Naive thymus-derived CD8-positive, alpha-beta T cell (primary cell): Measurements from ENCODE around the gene INTS12. TPM values are rescaled to one million over a fixed set of nuclear protein-coding genes. Genes with fewer than 3 reads are reported as not detected.
"Not testable (repeated sequence)": the region's sequence is repeated elsewhere in the genome, so short reads cannot be mapped to it uniquely, and the experiment has no call there.

Experiments used
- ATAC-seq, 2 donors: fragments of 150-1000 bp; cut with Tn5 transposase in 1 of 2; sonication (Bioruptor Pico), chemical (Tn5 transposase) in 1 of 2; 1 replicate in 1 of 2; 2 replicates in 1 of 2; pipeline ENCODE4 v1.10.0; 2021; ENCODE audit warnings: mild to moderate bottlenecking in 2 of 2, moderate library complexity in 2 of 2
- POLR2A ChIA-PET: fragments of 350-600 bp; sonication (Branson Sonifier 250); formaldehyde crosslinking; loops from one replicate; lab custom pipeline; 2021; ENCODE audit warnings: antibody characterized with exemption; lab: Charles Lee
- DNase-seq, 10 donors: peaks; one replicate each; pipeline versions ENCODE4 v3.0.0 to v3.0.0-alpha.2; 2020 to 2022
- H3K27ac Mint-ChIP-seq, 10 donors: one replicate each; pipeline ENCODE4 v1.8.0; 2020 to 2022; ENCODE audit warnings: mild to moderate bottlenecking in 10 of 10, mixed read lengths in 10 of 10, moderate library complexity in 4 of 10, inconsistent platforms in 1 of 10
- H3K27me3 Mint-ChIP-seq, 5 donors: one replicate each; pipeline ENCODE4 v1.8.0; 2021 to 2022; ENCODE audit warnings: mixed read lengths in 5 of 5
- H3K36me3 Mint-ChIP-seq, 3 donors: one replicate each; pipeline ENCODE4 v1.8.0; 2020 to 2022; ENCODE audit warnings: mixed read lengths in 3 of 3, mild to moderate bottlenecking in 2 of 3, inconsistent platforms in 1 of 3
- H3K4me1 Mint-ChIP-seq, 4 donors: one replicate each; pipeline ENCODE4 v1.8.0; 2021 to 2022; ENCODE audit warnings: mixed read lengths in 4 of 4
- H3K4me3 Mint-ChIP-seq, 10 donors: one replicate each; pipeline ENCODE4 v1.8.0; 2020 to 2022; ENCODE audit warnings: mild to moderate bottlenecking in 10 of 10, mixed read lengths in 10 of 10, moderate library complexity in 6 of 10, inconsistent platforms in 1 of 10
- H3K9me3 Mint-ChIP-seq, 9 donors: one replicate each; pipeline ENCODE4 v1.8.0; 2020 to 2022; ENCODE audit warnings: mixed read lengths in 9 of 9, mild to moderate bottlenecking in 3 of 9, inconsistent platforms in 1 of 9, moderate library complexity in 1 of 9
- polyA plus RNA-seq, 3 donors: library from polyadenylated mRNA; unstranded; fragments of 300-500 nt; fragmentation: Illumina TruSeq; gene quantifications; one replicate each; pipeline ENCODE4 v1.2.3, GENCODE V29; 2021
- total RNA-seq, 8 experiments: library from RNA in 2 of 8; stranded (reverse) in 2 of 8; gene quantifications; one replicate each; pipeline ENCODE4 v1.2.3 and lab custom pipeline; 2021 to 2026

Gene INTS12
- total RNA-seq: 10 to 100 TPM; 20.3 to 22.0 TPM
- polyA plus RNA-seq: 10 to 100 TPM; 19.4 to 35.8 (median 30.4) TPM
- total RNA-seq (lab: John Stamatoyannopoulos, UW): 12.9 to 20.6 (median 15.8) reads per million in 6 experiments

- peak; percentile 85 to 91 for ATAC-seq
- POLR2A ChIA-PET: interaction anchor here (2.8 kb wide), 1 partner anchor 235 kb away, joined by 13 read pairs; the partner anchor contains the start of gene PPA2
- peak within 1 kb of the TSS; percentile 96 to 99 (median 99) for H3K27ac Mint-ChIP-seq
- no peaks in the 10 kb centered on the region for H3K27me3 Mint-ChIP-seq
- no peaks in the 10 kb centered on the region for H3K9me3 Mint-ChIP-seq
- peaks cover 26 to 40% (median 36%) of the 10 kb centered on the region in 4 donors for H3K4me1 Mint-ChIP-seq
- no peaks in the 10 kb centered on the region for H3K36me3 Mint-ChIP-seq
- H3K4me3 Mint-ChIP-seq: peak within 1 kb of the TSS; percentile 95 to 100 (median 100)
- peak; percentile 69 to 91 (median 86) for DNase-seq
These were observed at the start of gene INTS12, which contains the start of gene GSTCD for GRCh38 chr4:105708181-105709080. TSS of gene INTS12 (minus strand) at chr4:105708689. CDS start at chr4:105700005, 8,684 bp downstream. TSS of gene GSTCD (plus strand) at chr4:105708784. CDS start at chr4:105717614, 8,830 bp downstream.

DNA sequence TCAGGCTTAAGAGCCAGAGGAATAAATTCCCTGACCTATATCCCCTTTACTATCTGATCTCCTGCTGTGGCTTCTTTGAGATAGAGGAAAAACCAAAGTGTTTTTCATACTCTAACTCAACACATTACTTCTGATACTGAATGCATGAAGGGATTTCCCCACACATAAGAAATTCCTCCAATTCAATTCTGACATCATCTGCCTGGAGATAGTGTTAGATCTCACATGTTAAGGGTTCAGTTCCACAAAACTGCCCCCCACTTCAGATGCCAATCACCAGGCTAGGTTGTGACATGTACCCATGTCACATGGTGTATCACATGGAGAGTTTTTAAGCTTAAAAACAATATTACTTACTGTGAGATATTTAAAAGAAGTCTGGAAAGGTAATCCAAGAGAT is 46.9 kb upstream of the INTS12 start:
- H3K4me1 Mint-ChIP-seq: no peaks in the 10 kb centered on the region
- H3K9me3 Mint-ChIP-seq: no peaks in the 10 kb centered on the region
- no peak overlapping the region for H3K27ac Mint-ChIP-seq
- POLR2A ChIA-PET: no interaction called here
- no peaks in the 10 kb centered on the region for H3K36me3 Mint-ChIP-seq
- ATAC-seq (no peak), DNase-seq (no peak)
- H3K4me3 Mint-ChIP-seq: no peak overlapping the region
- no peaks in the 10 kb centered on the region for H3K27me3 Mint-ChIP-seq

GRCh38 chr4:105753361-105753760 is 44.9 kb upstream of the INTS12 start:
- ATAC-seq (no peak), DNase-seq (no peak)
- peaks cover 0 to 3% (median 0%) of the 10 kb centered on the region in 9 donors for H3K9me3 Mint-ChIP-seq
- H3K27me3 Mint-ChIP-seq: no peaks in the 10 kb centered on the region
- H3K4me3 Mint-ChIP-seq: no peak overlapping the region
- no peaks in the 10 kb centered on the region for H3K4me1 Mint-ChIP-seq
- H3K36me3 Mint-ChIP-seq: peaks cover 0 to 7% (median 2%) of the 10 kb centered on the region in 3 donors
- H3K27ac Mint-ChIP-seq: no peak overlapping the region
- POLR2A ChIA-PET: no interaction called here

GRCh38 chr4:105751718-105752299 is 43.3 kb upstream of the INTS12 start:
- Mint-ChIP-seq H3K27me3 (no peaks in the 10 kb centered on the region), H3K4me3 (no peak overlapping the region), H3K36me3 (peaks cover 0 to 7% (median 7%) of the 10 kb centered on the region in 3 donors), H3K9me3 (peaks cover 0 to 3% (median 0%) of the 10 kb centered on the region in 9 donors), H3K4me1 (no peaks in the 10 kb centered on the region), H3K27ac (no peak overlapping the region)
- no peak for ATAC-seq
- POLR2A ChIA-PET: no interaction called here
- DNase-seq: no peak

DNA sequence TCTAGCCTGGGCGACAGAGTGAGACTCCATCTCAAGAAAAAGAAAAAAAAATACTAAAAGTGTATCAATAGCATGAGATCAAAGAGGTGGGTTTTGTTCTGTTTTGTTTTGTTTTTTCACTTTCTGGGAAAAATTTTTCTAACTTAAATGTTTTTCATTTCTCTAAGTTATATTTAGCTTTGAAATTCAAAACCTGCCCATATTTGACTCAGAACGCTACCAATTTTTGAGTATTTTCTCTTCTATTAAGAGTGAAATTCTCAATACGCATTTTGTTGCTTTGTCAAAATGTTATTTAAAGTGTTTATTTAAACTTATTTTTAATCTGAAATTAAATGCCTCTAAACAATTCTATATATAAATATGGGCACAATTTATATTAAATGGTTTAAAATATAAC is 39.7 kb upstream of the INTS12 start:
- Mint-ChIP-seq H3K27ac (no peak overlapping the region), H3K36me3 (peaks cover 0 to 17% (median 7%) of the 10 kb centered on the region in 3 donors), H3K4me1 (no peaks in the 10 kb centered on the region), H3K4me3 (no peak overlapping the region), H3K27me3 (no peaks in the 10 kb centered on the region), H3K9me3 (peaks cover 0 to 3% (median 0%) of the 10 kb centered on the region in 9 donors)
- ATAC-seq (no peak), DNase-seq (no peak)
- POLR2A ChIA-PET: no interaction called here

DNA sequence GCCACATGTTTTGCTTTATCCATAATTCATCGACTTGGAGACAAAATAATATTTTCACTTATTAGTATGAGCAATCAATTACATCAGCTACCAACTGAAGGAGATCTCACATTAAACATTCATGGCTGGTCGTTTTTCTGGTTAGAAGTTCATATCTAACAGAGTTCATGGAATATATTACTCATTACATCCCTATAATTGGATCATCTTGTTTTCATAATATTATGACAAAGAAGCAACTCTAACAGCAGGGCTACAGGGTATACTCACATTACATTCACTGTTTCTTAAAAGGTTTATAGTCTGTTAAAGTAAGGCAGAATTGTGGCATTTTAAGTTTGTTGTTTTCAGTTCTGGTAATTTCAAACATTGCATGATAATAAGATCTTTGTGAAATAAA is 33.1 kb upstream of the INTS12 start:
- POLR2A ChIA-PET: no interaction called here
- peaks cover 5 to 24% (median 20%) of the 10 kb centered on the region in 9 donors for H3K9me3 Mint-ChIP-seq
- no peak overlapping the region for H3K27ac Mint-ChIP-seq

GRCh38 chr4:105735217-105735616 is 26.7 kb upstream of the INTS12 start:
- POLR2A ChIA-PET, DNase-seq, H3K4me1 Mint-ChIP-seq, H3K27me3 Mint-ChIP-seq, ATAC-seq, H3K4me3 Mint-ChIP-seq, H3K27ac Mint-ChIP-seq: not testable (repeated sequence)
- peaks cover 45 to 80% (median 75%) of the 10 kb centered on the region in 3 donors for H3K36me3 Mint-ChIP-seq
- H3K9me3 Mint-ChIP-seq: peaks cover 9 to 58% (median 44%) of the 10 kb centered on the region in 9 donors

More for the DNA sequence above, 33.1 kb upstream of the INTS12 start:
- H3K27me3 Mint-ChIP-seq: no peaks in the 10 kb centered on the region
- ATAC-seq (no peak), DNase-seq (no peak)
- peaks cover 26 to 56% (median 36%) of the 10 kb centered on the region in 3 donors for H3K36me3 Mint-ChIP-seq
- H3K4me1 Mint-ChIP-seq: no peaks in the 10 kb centered on the region
- no peak overlapping the region for H3K4me3 Mint-ChIP-seq

DNA sequence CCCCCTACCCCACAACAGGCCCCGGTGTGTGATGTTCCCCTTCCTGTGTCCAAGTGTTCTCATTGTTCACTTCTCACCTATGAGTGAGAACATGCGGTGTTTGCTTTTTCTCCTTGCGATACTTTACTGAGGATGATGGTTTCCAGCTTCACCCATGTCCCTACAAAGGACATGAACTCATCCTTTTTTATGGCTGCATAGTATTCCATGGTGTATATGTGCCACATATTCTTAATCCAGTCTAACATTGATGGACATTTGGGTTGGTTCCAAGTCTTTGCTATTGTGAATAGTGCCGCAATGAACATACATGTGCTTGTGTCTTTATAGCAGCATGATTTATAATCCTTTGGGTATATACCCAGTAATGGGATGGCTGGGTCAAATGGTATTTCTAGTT is 21.4 kb upstream of the INTS12 start:
- Mint-ChIP-seq H3K36me3 (peaks cover 29 to 51% (median 51%) of the 10 kb centered on the region in 3 donors), H3K9me3 (peaks cover 0 to 31% (median 20%) of the 10 kb centered on the region in 9 donors)
- H3K4me3 Mint-ChIP-seq, ATAC-seq, H3K27ac Mint-ChIP-seq, H3K4me1 Mint-ChIP-seq, DNase-seq, H3K27me3 Mint-ChIP-seq, POLR2A ChIA-PET: not testable (repeated sequence)

DNA sequence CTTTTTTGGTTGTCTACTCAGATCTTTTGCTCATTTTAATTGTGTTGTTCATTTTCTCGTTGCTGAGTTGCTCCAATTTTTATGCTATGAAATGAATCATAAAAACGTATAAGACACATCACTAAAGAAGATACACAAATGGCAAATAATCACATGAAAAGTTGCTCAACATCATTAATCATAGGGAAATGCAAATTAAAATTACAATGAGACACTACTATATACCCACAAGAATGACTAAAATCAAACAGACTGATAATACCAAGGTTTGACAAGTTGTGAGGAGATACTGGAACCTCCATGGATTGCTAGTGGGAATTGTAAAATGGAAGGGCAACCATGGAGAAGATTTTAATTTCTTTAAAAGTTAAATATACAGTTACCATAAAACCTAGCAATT is 17.1 kb upstream of the INTS12 start:
- peaks cover 9 to 31% (median 19%) of the 10 kb centered on the region in 3 donors for H3K36me3 Mint-ChIP-seq
- H3K4me1 Mint-ChIP-seq: no peaks in the 10 kb centered on the region

GRCh38 chr4:105719204-105719603 is 10.7 kb upstream of the INTS12 start:
- H3K27me3 Mint-ChIP-seq: no peaks in the 10 kb centered on the region
- POLR2A ChIA-PET: interaction anchor here (0.6 kb wide), 1 partner anchor 9 kb away, joined by 7 read pairs; no protein-coding TSS in a partner anchor
- peaks cover 0 to 11% (median 7%) of the 10 kb centered on the region in 3 donors for H3K36me3 Mint-ChIP-seq
- no peaks in the 10 kb centered on the region for H3K9me3 Mint-ChIP-seq
- H3K27ac Mint-ChIP-seq: no peak overlapping the region
- H3K4me1 Mint-ChIP-seq: peaks cover 0 to under 1% (median 0%) of the 10 kb centered on the region in 4 donors
- ATAC-seq: no peak
- DNase-seq: no peak
- no peak overlapping the region for H3K4me3 Mint-ChIP-seq

More for the DNA sequence above, 17.1 kb upstream of the INTS12 start:
- ATAC-seq: no peak
- POLR2A ChIA-PET: no interaction called here
- H3K27me3 Mint-ChIP-seq: no peaks in the 10 kb centered on the region
- DNase-seq: no peak
- H3K9me3 Mint-ChIP-seq: peaks cover 0 to 15% (median 0%) of the 10 kb centered on the region in 9 donors
- H3K27ac Mint-ChIP-seq: no peak overlapping the region
- H3K4me3 Mint-ChIP-seq: no peak overlapping the region

DNA sequence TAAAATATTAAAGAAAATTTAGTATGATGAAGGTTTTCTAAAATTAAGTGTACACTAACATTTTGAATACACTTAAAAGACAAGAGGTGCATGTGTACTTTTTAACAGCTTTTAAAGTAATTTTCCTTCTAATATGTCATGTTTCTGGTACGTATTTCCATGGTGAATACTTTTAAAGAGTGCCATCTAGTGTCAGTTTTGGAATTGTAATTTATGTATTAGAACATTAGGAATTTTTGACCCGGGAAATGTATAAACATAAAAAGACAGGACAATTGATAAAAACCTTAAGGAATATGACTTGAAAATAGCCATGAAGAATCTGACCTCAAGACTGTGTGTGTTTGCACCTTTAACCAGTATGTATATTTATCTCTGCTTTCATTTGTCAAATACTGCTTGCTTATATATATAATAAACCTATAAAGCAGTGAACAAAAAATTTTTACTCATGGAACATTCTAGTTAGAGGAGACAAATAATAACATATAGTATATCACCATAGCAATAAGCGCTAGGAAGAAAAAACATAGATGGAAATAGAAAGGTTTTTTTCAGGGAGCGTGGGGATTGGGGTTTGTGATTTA is 7.3 kb upstream of the INTS12 start:
- no peaks in the 10 kb centered on the region for H3K27me3 Mint-ChIP-seq
- H3K4me3 Mint-ChIP-seq: peak overlapping the region in 1 of 10 donors; percentile 8
- peaks cover 0 to 6% (median 2%) of the 10 kb centered on the region in 4 donors for H3K4me1 Mint-ChIP-seq
- no peaks in the 10 kb centered on the region for H3K9me3 Mint-ChIP-seq
- ATAC-seq (no peak), DNase-seq (peak in 3 of 10 donors; percentile 25 to 30 (median 26))
- H3K36me3 Mint-ChIP-seq: peaks cover 0 to 7% (median 0%) of the 10 kb centered on the region in 3 donors
- H3K27ac Mint-ChIP-seq: no peak overlapping the region
- POLR2A ChIA-PET: no interaction called here

DNA sequence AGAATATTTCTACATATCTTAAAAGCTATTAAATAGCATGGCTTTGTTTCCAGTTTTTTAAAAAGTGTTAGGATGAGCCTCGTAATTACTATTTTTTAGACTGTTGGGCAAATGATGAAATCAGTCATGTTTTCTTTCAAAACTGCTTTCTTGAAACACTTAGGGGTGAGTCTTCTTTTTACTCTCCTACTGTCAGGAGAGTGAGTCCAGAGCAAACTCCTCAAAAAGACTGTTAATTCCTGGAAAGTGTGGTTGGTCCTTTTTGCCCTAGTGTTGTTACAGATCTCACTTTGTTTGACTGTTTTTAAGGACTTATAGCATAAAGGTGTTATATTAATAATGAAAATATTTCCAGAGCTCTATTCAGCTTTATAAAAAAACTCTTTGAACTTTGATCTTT is 6.4 kb upstream of the INTS12 start:
- Mint-ChIP-seq H3K36me3 (peaks cover 0 to 1% (median 0%) of the 10 kb centered on the region in 3 donors), H3K4me1 (peaks cover 0 to 6% (median 2%) of the 10 kb centered on the region in 4 donors), H3K27me3 (no peaks in the 10 kb centered on the region), H3K9me3 (no peaks in the 10 kb centered on the region), H3K27ac (no peak overlapping the region), H3K4me3 (no peak overlapping the region)
- no peak for DNase-seq
- no peak for ATAC-seq
- POLR2A ChIA-PET: no interaction called here
